OCI-LY7 (cell line): ENCODE results near the gene LDLRAD4.

Experiments used
- CTCF ChIP-seq: fragments of 200-600 bp; sonication (generic); conservative IDR thresholded peaks from 2 replicates; pipeline ENCODE4 v1.5.1; 2014; ENCODE audit warnings: mild to moderate bottlenecking, antibody characterized with exemption, low read length, moderate library complexity, mixed read lengths
- EZH2phosphoT487 ChIP-seq: fragments of 200-600 bp; sonication (generic); IDR thresholded peaks from 2 replicates; pipeline ENCODE4 v1.6.1; 2018; ENCODE audit warnings: low read depth, borderline replicate concordance, mild to moderate bottlenecking, mixed run types, antibody characterized with exemption, low read length, moderate library complexity, mixed read lengths

GRCh38 chr18:13473751-13474150 is 255.2 kb downstream of the LDLRAD4 start:
- TF ChIP-seq CTCF = no peak
- TF ChIP-seq EZH2phosphoT487 = no peak
